ENCODE data around the gene CCDC192. TPM values are rescaled to one million over a fixed set of nuclear protein-coding genes. Genes with fewer than 3 reads are reported as not detected.

The CCDC192 gene
- total and polyA plus RNA-seq, 10 of the 15 experiments (the other 5 are each of a cell fraction or from before 2014, with no cell fraction given): 0.20 to 0.79 (median 0.32) TPM; not detected in 4

DNA sequence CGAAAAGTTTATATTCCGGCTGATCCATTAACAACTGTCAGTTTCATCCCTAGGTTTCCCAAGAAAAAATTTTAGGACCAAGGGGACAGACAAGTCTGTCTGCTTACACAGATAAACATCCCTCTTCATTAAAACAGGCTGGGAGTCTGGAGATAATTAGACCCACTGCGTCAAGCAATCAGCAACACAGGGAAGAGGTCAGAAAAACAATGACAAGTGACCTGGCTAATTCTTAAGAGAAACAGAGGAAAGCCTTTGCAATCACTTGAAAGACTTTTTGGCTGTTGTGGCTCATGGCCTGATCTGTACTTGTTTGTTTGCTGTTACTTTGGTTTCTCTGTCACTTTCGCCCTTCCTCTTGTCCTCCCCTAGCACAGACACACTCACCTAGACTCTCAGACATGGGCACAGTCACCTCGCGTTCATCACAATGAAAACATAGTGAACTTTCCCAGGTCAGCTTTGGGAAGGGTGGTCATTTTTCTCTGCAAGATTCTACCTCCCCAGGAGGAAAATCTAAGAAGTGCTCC lies 2.9 kb upstream of the CCDC192 start (continued):
- TF ChIP-seq, protein P1, sequence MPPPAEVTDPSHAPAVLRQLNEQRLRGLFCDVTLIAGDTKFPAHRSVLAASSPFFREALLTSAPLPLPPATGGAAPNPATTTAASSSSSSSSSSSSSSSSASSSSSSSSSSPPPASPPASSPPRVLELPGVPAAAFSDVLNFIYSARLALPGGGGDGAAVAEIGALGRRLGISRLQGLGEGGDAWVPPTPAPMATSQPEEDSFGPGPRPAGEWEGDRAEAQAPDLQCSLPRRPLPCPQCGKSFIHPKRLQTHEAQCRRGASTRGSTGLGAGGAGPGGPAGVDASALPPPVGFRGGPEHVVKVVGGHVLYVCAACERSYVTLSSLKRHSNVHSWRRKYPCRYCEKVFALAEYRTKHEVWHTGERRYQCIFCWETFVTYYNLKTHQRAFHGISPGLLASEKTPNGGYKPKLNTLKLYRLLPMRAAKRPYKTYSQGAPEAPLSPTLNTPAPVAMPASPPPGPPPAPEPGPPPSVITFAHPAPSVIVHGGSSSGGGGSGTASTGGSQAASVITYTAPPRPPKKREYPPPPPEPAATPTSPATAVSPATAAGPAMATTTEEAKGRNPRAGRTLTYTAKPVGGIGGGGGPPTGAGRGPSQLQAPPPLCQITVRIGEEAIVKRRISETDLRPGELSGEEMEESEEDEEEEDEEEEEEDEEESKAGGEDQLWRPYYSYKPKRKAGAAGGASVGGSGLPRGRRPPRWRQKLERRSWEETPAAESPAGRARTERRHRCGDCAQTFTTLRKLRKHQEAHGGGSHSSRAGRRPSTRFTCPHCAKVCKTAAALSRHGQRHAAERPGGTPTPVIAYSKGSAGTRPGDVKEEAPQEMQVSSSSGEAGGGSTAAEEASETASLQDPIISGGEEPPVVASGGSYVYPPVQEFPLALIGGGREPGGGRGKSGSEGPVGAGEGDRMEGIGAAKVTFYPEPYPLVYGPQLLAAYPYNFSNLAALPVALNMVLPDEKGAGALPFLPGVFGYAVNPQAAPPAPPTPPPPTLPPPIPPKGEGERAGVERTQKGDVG (CRISPR knock-in tag; IDR thresholded peaks at IDR 0.05): no peak
- TF ChIP-seq NR2C1 (IDR thresholded peaks at IDR 0.05) (no peak), POLR2A (IDR thresholded peaks at IDR 0.05; ENCODE audit: low read depth, low read length) (no peak)

DNA sequence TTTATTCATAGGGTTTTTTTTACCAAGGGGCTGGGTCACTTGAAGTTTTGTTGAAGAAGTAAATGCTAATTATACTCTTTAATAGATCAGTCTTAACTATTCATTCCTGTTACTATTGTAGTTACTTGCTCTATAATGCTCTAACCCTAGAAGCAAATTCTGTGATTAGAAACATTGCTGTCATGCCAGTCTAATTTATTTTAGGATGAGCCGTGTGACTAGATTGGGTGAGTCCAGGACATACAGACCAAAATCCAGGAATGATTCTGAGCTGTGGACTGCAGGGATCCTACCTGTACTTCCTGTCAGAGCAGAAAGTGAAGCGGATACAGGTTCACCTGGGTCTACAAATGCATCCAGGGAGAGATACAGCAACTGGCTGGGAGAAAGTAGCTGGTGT lies 757 bp upstream of the CCDC192 start:
- ATAC-seq (no peak), DNase-seq (ENCODE audit: low read depth, low spot score) (no peak), FAIRE-seq (no peak)
- Histone ChIP-seq H3K9me3 (replicated peaks; ENCODE audit: control insufficient read depth, insufficient read depth, low read length) (no peaks in the 10 kb centered on the region), H3K27ac (ENCODE audit: control insufficient read depth, insufficient read depth) (no peak overlapping the region), H3K9ac (ENCODE audit: control insufficient read depth, insufficient read depth, low read length) (no peak overlapping the region), H3K27me3 (replicated peaks in 1 of 2; ENCODE audit: control insufficient read depth in 2 of 2, insufficient read depth in 2 of 2, low read length in 1 of 2) (no peaks in the 10 kb centered on the region), H2AFZ (ENCODE audit: control insufficient read depth, low read depth, low read length) (no peak overlapping the region), H3K79me2 (ENCODE audit: control insufficient read depth, insufficient read depth, low read length) (no peaks in the 10 kb centered on the region), H4K20me1 (ENCODE audit: control insufficient read depth, insufficient read depth) (no peaks in the 10 kb centered on the region), H3K4me3 (no peak overlapping the region), H3K4me1 (ENCODE audit: control insufficient read depth, insufficient read depth, low read length) (no peaks in the 10 kb centered on the region), H3K36me3 (ENCODE audit: control insufficient read depth in 2 of 2, insufficient read depth in 2 of 2, low read length in 1 of 2) (no peaks in the 10 kb centered on the region), H3K4me2 (ENCODE audit: control insufficient read depth, insufficient read depth) (no peak overlapping the region)
- RAD21 ChIA-PET (ENCODE audit: unreplicated experiment): interaction anchor here (0.6 to 1.5 kb wide), 2 partner anchors 117 to 275 kb away, joined by 3 to 4 read pairs; no protein-coding TSS in a partner anchor
- WGBS (ENCODE audit: insufficient coverage, insufficient replicate concordance, low lambda C conversion rate, missing lambda C conversion rate): 20% methylated on average over 2 of the region's 2 CpGs
- SMC1A ChIA-PET (ENCODE audit: uncharacterized antibody, unreplicated experiment): interaction anchor here (0.6 kb wide), 1 partner anchor 1143 kb away, joined by 4 read pairs; no protein-coding TSS in a partner anchor
- in situ Hi-C loops (cut with MboI) (no loop called here), intact Hi-C loops (cut with micrococcal nuclease; ENCODE audit: unreplicated experiment) (no loop called here)
- TF ChIP-seq ZNF622 (IDR thresholded peaks at IDR 0.05) (no peak), NRF1 (conservative IDR thresholded peaks at IDR 0.05; ENCODE audit: low read depth, low read length) (no peak), FOXK2 (IDR thresholded peaks at IDR 0.05) (no peak), EZH2 (IDR thresholded peaks at IDR 0.05; ENCODE audit: borderline replicate concordance, control insufficient read depth, low read depth, low read length) (no peak), TBL1XR1 (IDR thresholded peaks at IDR 0.05; ENCODE audit: low read depth, low read length) (no peak), BCL11A (IDR thresholded peaks at IDR 0.05; ENCODE audit: low read depth, low read length) (no peak), DPF2 (IDR thresholded peaks at IDR 0.05) (no peak)
- TF ChIP-seq, protein P2, sequence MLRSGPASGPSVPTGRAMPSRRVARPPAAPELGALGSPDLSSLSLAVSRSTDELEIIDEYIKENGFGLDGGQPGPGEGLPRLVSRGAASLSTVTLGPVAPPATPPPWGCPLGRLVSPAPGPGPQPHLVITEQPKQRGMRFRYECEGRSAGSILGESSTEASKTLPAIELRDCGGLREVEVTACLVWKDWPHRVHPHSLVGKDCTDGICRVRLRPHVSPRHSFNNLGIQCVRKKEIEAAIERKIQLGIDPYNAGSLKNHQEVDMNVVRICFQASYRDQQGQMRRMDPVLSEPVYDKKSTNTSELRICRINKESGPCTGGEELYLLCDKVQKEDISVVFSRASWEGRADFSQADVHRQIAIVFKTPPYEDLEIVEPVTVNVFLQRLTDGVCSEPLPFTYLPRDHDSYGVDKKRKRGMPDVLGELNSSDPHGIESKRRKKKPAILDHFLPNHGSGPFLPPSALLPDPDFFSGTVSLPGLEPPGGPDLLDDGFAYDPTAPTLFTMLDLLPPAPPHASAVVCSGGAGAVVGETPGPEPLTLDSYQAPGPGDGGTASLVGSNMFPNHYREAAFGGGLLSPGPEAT (IDR thresholded peaks at IDR 0.05; ENCODE audit: low read depth): no peak
- no TSS peak for BruUV-seq (replicated peaks)
- CTCF ChIA-PET: interaction anchor here (1.1 kb wide), 1 partner anchor 24 kb away, joined by 4 read pairs; no protein-coding TSS in a partner anchor
- POLR2A ChIA-PET: interaction anchor here (1.0 kb wide), 1 partner anchor 27 kb away, joined by 3 read pairs; no protein-coding TSS in a partner anchor

Data from GM12878 (cell line).